Umbilical cord (tissue), 1 donor: ENCODE measurements around the gene DNAJC7. TPM values are rescaled to one million over a fixed set of nuclear protein-coding genes. Genes with fewer than 3 reads are reported as not detected.

Source experiments
- total RNA-seq: library from RNA; depleted of rRNA; stranded (reverse); fragments of >200 nt; gene quantifications from one replicate; pipeline ENCODE4 v1.2.3, GENCODE V29; 2014; ENCODE audit warnings: low replicate concordance; ENCODE audit not compliant: insufficient read depth

Gene DNAJC7
- total RNA-seq, 1 donor from 2014 or later = 60.9 TPM

Other genes with a start within 250 kb of the DNAJC7 start
- gene JUP, start 230.7 kb downstream of the DNAJC7 start, total RNA-seq = 58.3 TPM
- 94.9 TPM for gene P3H4, start 205.5 kb downstream of the DNAJC7 start, total RNA-seq
- 317 TPM for gene FKBP10, start 204.4 kb downstream of the DNAJC7 start, total RNA-seq
- 50.1 TPM for gene NT5C3B, start 181.2 kb downstream of the DNAJC7 start, total RNA-seq
- gene KLHL10, start 179.6 kb downstream of the DNAJC7 start, total RNA-seq = 1.7 TPM
- gene KLHL11, start 152.0 kb downstream of the DNAJC7 start, total RNA-seq = 31.5 TPM
- 66.2 TPM for gene ACLY, start 98.5 kb downstream of the DNAJC7 start, total RNA-seq
- gene ODAD4, start 86.8 kb downstream of the DNAJC7 start, total RNA-seq = not detected
- 28.6 TPM for gene CNP, start 50.6 kb downstream of the DNAJC7 start, total RNA-seq
- gene NKIRAS2, start 2.7 kb upstream of the DNAJC7 start, total RNA-seq = 41.2 TPM
- gene C17orf113, start 33.2 kb upstream of the DNAJC7 start, total RNA-seq = 1.2 TPM
- 1.2 TPM for gene ZNF385C, start 81.0 kb upstream of the DNAJC7 start, total RNA-seq
- gene DHX58, start 95.3 kb upstream of the DNAJC7 start, total RNA-seq = 6.3 TPM
- 9.1 TPM for gene KAT2A, start 103.9 kb upstream of the DNAJC7 start, total RNA-seq
- gene HSPB9, start 105.4 kb upstream of the DNAJC7 start, total RNA-seq = not detected
- gene RAB5C, start 137.6 kb upstream of the DNAJC7 start, total RNA-seq = 27.7 TPM
- gene KCNH4, start 163.7 kb upstream of the DNAJC7 start, total RNA-seq = not detected
- gene HCRT, start 168.0 kb upstream of the DNAJC7 start, total RNA-seq = not detected
- gene GHDC, start 177.1 kb upstream of the DNAJC7 start, total RNA-seq = 7.5 TPM